ENCODE measurements around the gene VAV3.

GRCh38 chr1:107649023-107649422 is 316.0 kb downstream of the VAV3 start:
- TF ChIP-seq CTCF (IDR thresholded peaks at IDR 0.05 in 8 of 11, conservative IDR thresholded peaks at IDR 0.05 in 3 of 11): no peak
- TF ChIP-seq POLR2AphosphoS5 (IDR thresholded peaks at IDR 0.05): no peak
- TF ChIP-seq POLR2A (IDR thresholded peaks at IDR 0.05): no peak

Data from spleen (tissue), 7 donors.